ENCODE data around the gene VSIG10L. TPM values are rescaled to one million over a fixed set of nuclear protein-coding genes. Genes with fewer than 3 reads are reported as not detected.

The VSIG10L gene
- total RNA-seq, 1 donor from 2014 or later = 0.52 TPM

GRCh38 chr19:51352783-51353360 lies 10.9 kb upstream of the VSIG10L start:
- no peaks in the 10 kb centered on the region for H3K9me3 ChIP-seq (ENCODE audit: control insufficient read depth in 3 of 3, low read length in 3 of 3)
- H3K27me3 ChIP-seq (ENCODE audit: control insufficient read depth in 3 of 3, insufficient read depth in 3 of 3, low read length in 3 of 3) = no peaks in the 10 kb centered on the region
- H3K36me3 ChIP-seq (ENCODE audit: control insufficient read depth in 3 of 3, insufficient read depth in 3 of 3, low read length in 3 of 3) = peaks cover 30 to 32% (median 31%) of the 10 kb centered on the region in 3 donors
- H3K4me1 ChIP-seq (ENCODE audit: control insufficient read depth in 3 of 3, insufficient read depth in 3 of 3, low read length in 3 of 3) = peaks cover 0 to 2% (median 0%) of the 10 kb centered on the region in 3 donors
- H3K9ac ChIP-seq (ENCODE audit: low read depth in 1 of 3, low read length in 3 of 3) = no peak overlapping the region
- no peak overlapping the region for H3K27ac ChIP-seq (ENCODE audit: low read depth, low read length)
- H3K4me3 ChIP-seq (ENCODE audit: low read length in 3 of 3) = no peak overlapping the region

GRCh38 chr19:51351266-51351990 lies 9.5 kb upstream of the VSIG10L start:
- Histone ChIP-seq H3K27me3 (ENCODE audit: control insufficient read depth in 3 of 3, insufficient read depth in 3 of 3, low read length in 3 of 3) (no peaks in the 10 kb centered on the region), H3K4me1 (ENCODE audit: control insufficient read depth in 3 of 3, insufficient read depth in 3 of 3, low read length in 3 of 3) (peaks cover 0 to 2% (median 0%) of the 10 kb centered on the region in 3 donors), H3K9me3 (ENCODE audit: control insufficient read depth in 3 of 3, low read length in 3 of 3) (no peaks in the 10 kb centered on the region), H3K4me3 (ENCODE audit: low read length in 3 of 3) (no peak overlapping the region), H3K27ac (ENCODE audit: low read depth, low read length) (no peak overlapping the region), H3K9ac (ENCODE audit: low read depth in 1 of 3, low read length in 3 of 3) (no peak overlapping the region), H3K36me3 (ENCODE audit: control insufficient read depth in 3 of 3, insufficient read depth in 3 of 3, low read length in 3 of 3) (peaks cover 39 to 47% (median 43%) of the 10 kb centered on the region in 3 donors)

GRCh38 chr19:51347209-51347928 lies 5.4 kb upstream of the VSIG10L start:
- H3K4me1 ChIP-seq (ENCODE audit: control insufficient read depth in 3 of 3, insufficient read depth in 3 of 3, low read length in 3 of 3) = no peaks in the 10 kb centered on the region
- H3K27me3 ChIP-seq (ENCODE audit: control insufficient read depth in 3 of 3, insufficient read depth in 3 of 3, low read length in 3 of 3) = no peaks in the 10 kb centered on the region
- peaks cover 47 to 53% (median 52%) of the 10 kb centered on the region in 3 donors for H3K36me3 ChIP-seq (ENCODE audit: control insufficient read depth in 3 of 3, insufficient read depth in 3 of 3, low read length in 3 of 3)

GRCh38 chr19:51346742-51347141 lies 4.8 kb upstream of the VSIG10L start:
- H3K9ac ChIP-seq (ENCODE audit: low read depth in 1 of 3, low read length in 3 of 3) = no peak overlapping the region
- H3K4me1 ChIP-seq (ENCODE audit: control insufficient read depth in 3 of 3, insufficient read depth in 3 of 3, low read length in 3 of 3) = no peaks in the 10 kb centered on the region
- H3K27me3 ChIP-seq (ENCODE audit: control insufficient read depth in 3 of 3, insufficient read depth in 3 of 3, low read length in 3 of 3) = no peaks in the 10 kb centered on the region
- H3K4me3 ChIP-seq (ENCODE audit: low read length in 3 of 3) = no peak overlapping the region
- H3K27ac ChIP-seq (ENCODE audit: low read depth, low read length) = no peak overlapping the region
- H3K9me3 ChIP-seq (ENCODE audit: control insufficient read depth in 3 of 3, low read length in 3 of 3) = no peaks in the 10 kb centered on the region
- H3K36me3 ChIP-seq (ENCODE audit: control insufficient read depth in 3 of 3, insufficient read depth in 3 of 3, low read length in 3 of 3) = peaks cover 42 to 47% (median 46%) of the 10 kb centered on the region in 3 donors

More at GRCh38 chr19:51347209-51347928, 5.4 kb upstream of the VSIG10L start:
- H3K27ac ChIP-seq (ENCODE audit: low read depth, low read length) = no peak overlapping the region
- no peak overlapping the region for H3K9ac ChIP-seq (ENCODE audit: low read depth in 1 of 3, low read length in 3 of 3)
- H3K4me3 ChIP-seq (ENCODE audit: low read length in 3 of 3) = no peak overlapping the region
- H3K9me3 ChIP-seq (ENCODE audit: control insufficient read depth in 3 of 3, low read length in 3 of 3) = no peaks in the 10 kb centered on the region

GRCh38 chr19:51345076-51345620 lies 3.2 kb upstream of the VSIG10L start:
- Histone ChIP-seq H3K36me3 (ENCODE audit: control insufficient read depth in 3 of 3, insufficient read depth in 3 of 3, low read length in 3 of 3) (peaks cover 30 to 33% (median 32%) of the 10 kb centered on the region in 3 donors), H3K27ac (ENCODE audit: low read depth, low read length) (no peak overlapping the region), H3K27me3 (ENCODE audit: control insufficient read depth in 3 of 3, insufficient read depth in 3 of 3, low read length in 3 of 3) (peaks cover 0 to 4% (median 0%) of the 10 kb centered on the region in 3 donors), H3K9me3 (ENCODE audit: control insufficient read depth in 3 of 3, low read length in 3 of 3) (no peaks in the 10 kb centered on the region), H3K9ac (ENCODE audit: low read depth in 1 of 3, low read length in 3 of 3) (no peak overlapping the region), H3K4me1 (ENCODE audit: control insufficient read depth in 3 of 3, insufficient read depth in 3 of 3, low read length in 3 of 3) (peaks cover 0 to 2% (median 2%) of the 10 kb centered on the region in 3 donors), H3K4me3 (ENCODE audit: low read length in 3 of 3) (no peak overlapping the region)

- Histone ChIP-seq H3K9ac (ENCODE audit: low read depth in 1 of 3, low read length in 3 of 3) (no peak overlapping the region), H3K4me3 (ENCODE audit: low read length in 3 of 3) (no peak overlapping the region), H3K9me3 (ENCODE audit: control insufficient read depth in 3 of 3, low read length in 3 of 3) (no peaks in the 10 kb centered on the region), H3K27me3 (ENCODE audit: control insufficient read depth in 3 of 3, insufficient read depth in 3 of 3, low read length in 3 of 3) (peaks cover 0 to 9% (median 5%) of the 10 kb centered on the region in 3 donors), H3K36me3 (ENCODE audit: control insufficient read depth in 3 of 3, insufficient read depth in 3 of 3, low read length in 3 of 3) (peaks cover 27 to 28% (median 28%) of the 10 kb centered on the region in 3 donors), H3K4me1 (ENCODE audit: control insufficient read depth in 3 of 3, insufficient read depth in 3 of 3, low read length in 3 of 3) (peaks cover 7 to 16% (median 8%) of the 10 kb centered on the region in 3 donors), H3K27ac (ENCODE audit: low read depth, low read length) (no peak overlapping the region)
Measured at GRCh38 chr19:51342631-51343569, 961 bp upstream of the VSIG10L start.

- Histone ChIP-seq H3K4me3 (ENCODE audit: low read length in 3 of 3) (no peak overlapping the region), H3K9ac (ENCODE audit: low read depth in 1 of 3, low read length in 3 of 3) (no peak overlapping the region), H3K9me3 (ENCODE audit: control insufficient read depth in 3 of 3, low read length in 3 of 3) (no peaks in the 10 kb centered on the region), H3K27me3 (ENCODE audit: control insufficient read depth in 3 of 3, insufficient read depth in 3 of 3, low read length in 3 of 3) (peaks cover 0 to 9% (median 5%) of the 10 kb centered on the region in 3 donors), H3K36me3 (ENCODE audit: control insufficient read depth in 3 of 3, insufficient read depth in 3 of 3, low read length in 3 of 3) (peaks cover 10 to 14% (median 11%) of the 10 kb centered on the region in 3 donors), H3K27ac (ENCODE audit: low read depth, low read length) (no peak overlapping the region), H3K4me1 (ENCODE audit: control insufficient read depth in 3 of 3, insufficient read depth in 3 of 3, low read length in 3 of 3) (peaks cover 7 to 16% (median 8%) of the 10 kb centered on the region in 3 donors)
Measured at GRCh38 chr19:51341066-51341465, 873 bp downstream of the VSIG10L start.

- Histone ChIP-seq H3K4me3 (ENCODE audit: low read length in 3 of 3) (peak overlapping the region; percentile 51 to 68 (median 62)), H3K27ac (ENCODE audit: low read depth, low read length) (no peak overlapping the region), H3K9me3 (ENCODE audit: control insufficient read depth in 3 of 3, low read length in 3 of 3) (no peaks in the 10 kb centered on the region), H3K4me1 (ENCODE audit: control insufficient read depth in 3 of 3, insufficient read depth in 3 of 3, low read length in 3 of 3) (peaks cover 7 to 16% (median 8%) of the 10 kb centered on the region in 3 donors), H3K27me3 (ENCODE audit: control insufficient read depth in 3 of 3, insufficient read depth in 3 of 3, low read length in 3 of 3) (peaks cover 0 to 9% (median 5%) of the 10 kb centered on the region in 3 donors), H3K36me3 (ENCODE audit: control insufficient read depth in 3 of 3, insufficient read depth in 3 of 3, low read length in 3 of 3) (peaks cover 1 to 6% (median 4%) of the 10 kb centered on the region in 3 donors), H3K9ac (ENCODE audit: low read depth in 1 of 3, low read length in 3 of 3) (peak overlapping the region in 2 of 3 donors; percentile 4 to 54)
Measured at GRCh38 chr19:51339687-51340656, 2.0 kb downstream of the VSIG10L start.
